Pancreas (tissue), 10 donors: ENCODE measurements around the gene EXOC3L2. TPM values are rescaled to one million over a fixed set of nuclear protein-coding genes. Genes with fewer than 3 reads are reported as not detected.

Experiments
- ATAC-seq, 4 donors: fragments of 200-7000 bp; cut with Tn5 transposase; one replicate each; pipeline versions ENCODE4 v1.8.0 to v1.9.1; 2020; ENCODE audit warnings: mild to moderate bottlenecking in 4 of 4, moderate library complexity in 4 of 4
- DNase-seq, 6 donors: peaks; one replicate each; pipeline ENCODE4 v3.0.0-alpha.2; 2020
- FAIRE-seq: peaks from 2 replicates; lab custom pipeline; 2012; peaks lifted over from hg19 to GRCh38; lab: Jason Lieb, UNC
- H3K27ac ChIP-seq, 4 donors: fragments of 200-600 bp; sonication (generic); 1 replicate in 3 of 4; 2 replicates in 1 of 4; pipeline versions ENCODE4 v1.5.0 to v1.8.0; 2020
- H3K27me3 ChIP-seq, 4 donors: fragments of 200-600 bp; one replicate each; pipeline ENCODE4 v1.8.0; 2021
- H3K36me3 ChIP-seq, 3 donors: fragments of 200-600 bp; sonication (generic) in 1 of 3; one replicate each; pipeline versions ENCODE4 v1.5.0 to v1.8.0; 2020 to 2021
- H3K4me1 ChIP-seq, 3 donors: fragments of 200-600 bp; one replicate each; pipeline ENCODE4 v1.8.0; 2021
- H3K4me3 ChIP-seq, 4 donors: fragments of 200-600 bp; sonication (generic) in 2 of 4; one replicate each; pipeline versions ENCODE4 v1.5.0 to v1.8.0; 2020 to 2021
- H3K9me3 ChIP-seq, 4 donors: fragments of 200-600 bp; one replicate each; pipeline ENCODE4 v1.8.0; 2021
- CTCF ChIP-seq, 4 donors: fragments of 200-600 bp; sonication (generic) in 3 of 4; IDR thresholded peaks; one replicate each; pipeline versions ENCODE4 v1.5.0 to v1.8.0; 2021; ENCODE audit warnings: antibody characterized with exemption in 4 of 4
- WGBS, 2 donors: extraction: QIAGEN DNeasy Blood & Tissue Kit; methylation state at CpG; one replicate each; pipeline ENCODE4 v1.1.7; 2013; 5-methylcytosine and 5-hydroxymethylcytosine counted together
- intact Hi-C, 3 donors: fragments of 100-400 bp; cut with DNase I; formaldehyde crosslinking; loops; one replicate each; pipeline versions ENCODE4 v1.11.1 to v1.14.2; 2022
- polyA plus RNA-seq, 2 donors: library from polyadenylated mRNA; stranded (reverse); fragments of 200-250 nt; gene quantifications; one replicate each; pipeline ENCODE4 v1.2.3, GENCODE V29; 2013
- total RNA-seq, 6 donors: library from RNA; stranded (reverse); fragmentation: NEBNext Ultra II Directional in 4 of 6; extraction: Animal tissue kit (Norgen Biotek cat#: 25700) in 4 of 6; gene quantifications; one replicate each; pipeline versions ENCODE4 v1.2.1 to v1.2.4, GENCODE V29; 2021 to 2023
- donor health status: healthy with polysubstance abuse.
- donor health status: DM: no; HTN: no; CAD: no; lungs with moderate emphysema.
- donor health status: DM: no; HTN: no; CAD: no.
- donor health status: control.
- donor health status: control.
- donor health status: Bipolar disorder and iron deficiency.
- donor health status: DM: yes; HTN: yes; CAD: no.
- donor health status: DM: no; HTN: no; CAD: no.
- donor health status: DM: no; HTN: no; CAD: no.
- donor health status: DM: yes; HTN: yes; CAD: no.

The EXOC3L2 gene
- total and polyA plus RNA-seq, 8 donors, result 0.59 to 4.5 (median 1.8) TPM

- no peak for ATAC-seq
- no peaks in the 10 kb centered on the region for H3K27me3 ChIP-seq
- no peaks in the 10 kb centered on the region for H3K9me3 ChIP-seq
- intact Hi-C loops, result no loop called here
- no peak for DNase-seq
- H3K27ac ChIP-seq, result no peak overlapping the region
- H3K4me1 ChIP-seq, result no peaks in the 10 kb centered on the region
- 89 to 94% methylated on average over 6 of the region's 6 CpGs for WGBS, 2 donors
- no peak for TF ChIP-seq CTCF (IDR thresholded peaks at IDR 0.05)
- FAIRE-seq, result no peak
- peaks cover 0 to 8% (median 0%) of the 10 kb centered on the region in 3 donors for H3K36me3 ChIP-seq
- H3K4me3 ChIP-seq, result no peak overlapping the region
These were observed 45.2 kb upstream of the EXOC3L2 start for GRCh38 chr19:45290381-45290931.

- no peak for DNase-seq
- FAIRE-seq, result no peak
- WGBS, 2 donors, result 90 to 93% methylated on average over 7 of the region's 7 CpGs
- no peaks in the 10 kb centered on the region for H3K4me1 ChIP-seq
- intact Hi-C loops, result no loop called here
- peak in 1 of 4 donors; percentile 39 for ATAC-seq
- H3K4me3 ChIP-seq, result no peak overlapping the region
- H3K9me3 ChIP-seq, result no peaks in the 10 kb centered on the region
- H3K27me3 ChIP-seq, result no peaks in the 10 kb centered on the region
- H3K36me3 ChIP-seq, result peaks cover 0 to 19% (median 9%) of the 10 kb centered on the region in 3 donors
- no peak for TF ChIP-seq CTCF (IDR thresholded peaks at IDR 0.05)
- H3K27ac ChIP-seq, result no peak overlapping the region
These were observed 38.3 kb upstream of the EXOC3L2 start for GRCh38 chr19:45283443-45284033.

GRCh38 chr19:45280471-45280961, 35.3 kb upstream of the EXOC3L2 start:
- FAIRE-seq (no peak), ATAC-seq (no peak), DNase-seq (no peak)
- H3K27me3 ChIP-seq, result no peaks in the 10 kb centered on the region
- H3K4me3 ChIP-seq, result no peak overlapping the region
- no peak for TF ChIP-seq CTCF (IDR thresholded peaks at IDR 0.05)
- no peaks in the 10 kb centered on the region for H3K9me3 ChIP-seq
- H3K27ac ChIP-seq, result no peak overlapping the region
- intact Hi-C loops, result no loop called here
- no peaks in the 10 kb centered on the region for H3K4me1 ChIP-seq
- peaks cover 0 to 17% (median 10%) of the 10 kb centered on the region in 3 donors for H3K36me3 ChIP-seq
- 95% methylated on average over 19 of the region's 19 CpGs for WGBS, 2 donors

- no peak overlapping the region for H3K4me3 ChIP-seq
- DNase-seq (no peak), FAIRE-seq (no peak), ATAC-seq (no peak)
- no peaks in the 10 kb centered on the region for H3K4me1 ChIP-seq
- peaks cover 0 to 17% (median 10%) of the 10 kb centered on the region in 3 donors for H3K36me3 ChIP-seq
- intact Hi-C loops, result no loop called here
- no peak for TF ChIP-seq CTCF (IDR thresholded peaks at IDR 0.05)
- 86 to 88% methylated on average over 3 of the region's 3 CpGs for WGBS, 2 donors
- H3K27ac ChIP-seq, result no peak overlapping the region
- no peaks in the 10 kb centered on the region for H3K9me3 ChIP-seq
- no peaks in the 10 kb centered on the region for H3K27me3 ChIP-seq
These were observed 34.5 kb upstream of the EXOC3L2 start for GRCh38 chr19:45279587-45280192.

GRCh38 chr19:45278087-45278486, 32.9 kb upstream of the EXOC3L2 start:
- TF ChIP-seq CTCF (IDR thresholded peaks at IDR 0.05), result no peak
- no peak for DNase-seq
- H3K27me3 ChIP-seq, result no peaks in the 10 kb centered on the region
- H3K9me3 ChIP-seq, result no peaks in the 10 kb centered on the region
- peaks cover 0 to 17% (median 10%) of the 10 kb centered on the region in 3 donors for H3K36me3 ChIP-seq
- intact Hi-C loops, result no loop called here
- no peak for FAIRE-seq
- ATAC-seq, result no peak
- no peak overlapping the region for H3K27ac ChIP-seq
- H3K4me3 ChIP-seq, result no peak overlapping the region
- no peaks in the 10 kb centered on the region for H3K4me1 ChIP-seq
- WGBS, 2 donors, result 92 to 93% methylated on average over 9 to 10 of the region's 10 CpGs
